Rectal smooth muscle tissue (tissue), 1 donor: Measurements from ENCODE around the gene CCNB1.
"Not testable (repeated sequence)": the region's sequence is repeated elsewhere in the genome, so short reads cannot be mapped to it uniquely, and the experiment has no call there.

ENCODE experiments used
- H3K27ac ChIP-seq: one replicate; pipeline ENCODE4 v1.7.0; 2013; ENCODE audit warnings: low read depth, low read length, inconsistent platforms
- H3K27me3 ChIP-seq: one replicate; pipeline ENCODE4 v1.7.0; 2013; ENCODE audit warnings: low read length; ENCODE audit not compliant: control insufficient read depth, insufficient read depth
- H3K36me3 ChIP-seq: one replicate; pipeline ENCODE4 v1.7.0; 2013; ENCODE audit warnings: low read length; ENCODE audit not compliant: control insufficient read depth, insufficient read depth
- H3K4me1 ChIP-seq: one replicate; pipeline ENCODE4 v1.7.0; 2013; ENCODE audit warnings: low read length; ENCODE audit not compliant: control insufficient read depth, insufficient read depth
- H3K4me3 ChIP-seq: one replicate; pipeline ENCODE4 v1.7.0; 2013; ENCODE audit warnings: low read length
- H3K9ac ChIP-seq: one replicate; pipeline ENCODE4 v1.7.0; 2013; ENCODE audit warnings: low read length

CCNB1 gene

DNA sequence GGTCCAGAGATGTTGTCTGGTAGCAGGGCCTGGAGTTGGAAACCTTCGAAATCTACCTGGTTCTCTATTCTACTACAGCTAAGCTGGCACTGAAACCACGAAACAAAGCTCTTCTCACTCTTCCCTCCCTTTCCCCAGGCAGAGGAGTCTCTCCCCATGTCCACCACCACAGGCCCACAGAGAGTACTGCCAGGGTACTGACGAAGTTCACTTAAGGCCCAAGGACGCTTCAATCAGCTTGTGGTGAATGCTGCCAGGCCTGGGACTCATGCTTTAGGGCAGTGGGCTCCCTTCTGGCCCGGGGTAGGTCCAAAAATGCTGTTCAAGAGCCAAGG lies 17.3 kb upstream of the CCNB1 start:
- H3K9ac ChIP-seq: no peak overlapping the region
- H3K27me3 ChIP-seq: no peaks in the 10 kb centered on the region
- no peaks in the 10 kb centered on the region for H3K4me1 ChIP-seq
- no peaks in the 10 kb centered on the region for H3K36me3 ChIP-seq
- H3K4me3 ChIP-seq: no peak overlapping the region
- no peak overlapping the region for H3K27ac ChIP-seq

DNA sequence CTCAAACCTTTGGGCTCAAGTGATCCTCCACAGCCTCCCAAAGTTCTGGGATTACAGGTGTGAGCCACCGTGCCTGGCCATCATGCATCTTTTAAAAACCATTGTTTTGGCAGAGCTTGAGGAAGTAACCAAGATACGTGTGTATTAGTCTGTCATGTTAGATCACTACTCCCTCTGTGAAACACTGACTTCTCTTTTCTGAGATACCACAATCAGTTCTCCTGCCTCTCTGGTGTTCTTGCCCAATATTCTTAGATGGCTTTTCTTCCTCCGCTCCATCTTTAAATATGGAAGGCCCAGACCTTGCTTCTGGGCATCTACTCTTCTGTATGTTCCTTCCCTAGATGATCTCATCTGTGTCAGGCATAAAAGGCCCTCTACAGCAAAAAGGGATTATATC lies 14.2 kb upstream of the CCNB1 start:
- no peak overlapping the region for H3K27ac ChIP-seq
- H3K27me3 ChIP-seq: no peaks in the 10 kb centered on the region
- no peaks in the 10 kb centered on the region for H3K36me3 ChIP-seq
- H3K4me3 ChIP-seq: no peak overlapping the region
- no peaks in the 10 kb centered on the region for H3K4me1 ChIP-seq
- H3K9ac ChIP-seq: no peak overlapping the region

DNA sequence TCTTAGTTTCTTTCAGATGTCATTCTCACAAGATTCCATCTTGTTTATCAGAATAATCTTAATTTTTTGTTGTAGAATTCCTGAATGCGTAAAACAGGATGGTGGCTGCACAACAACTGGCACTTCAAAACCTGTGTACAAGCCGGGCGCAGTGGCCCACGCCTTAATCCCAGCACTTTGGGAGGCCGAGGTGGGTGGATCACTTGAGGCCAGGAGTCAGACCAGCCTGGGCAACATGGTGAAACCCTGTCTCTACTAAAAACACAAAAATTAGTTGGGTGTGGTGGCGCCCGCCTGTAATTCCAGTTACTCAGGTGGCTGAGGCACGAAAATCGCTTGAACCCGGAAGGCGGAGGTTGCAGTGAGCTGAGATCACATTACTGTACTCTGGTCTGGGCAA lies 10.5 kb upstream of the CCNB1 start:
- Histone ChIP-seq H3K27me3 (no peaks in the 10 kb centered on the region), H3K27ac (no peak overlapping the region), H3K4me1 (no peaks in the 10 kb centered on the region), H3K36me3 (no peaks in the 10 kb centered on the region), H3K4me3 (no peak overlapping the region), H3K9ac (no peak overlapping the region)

DNA sequence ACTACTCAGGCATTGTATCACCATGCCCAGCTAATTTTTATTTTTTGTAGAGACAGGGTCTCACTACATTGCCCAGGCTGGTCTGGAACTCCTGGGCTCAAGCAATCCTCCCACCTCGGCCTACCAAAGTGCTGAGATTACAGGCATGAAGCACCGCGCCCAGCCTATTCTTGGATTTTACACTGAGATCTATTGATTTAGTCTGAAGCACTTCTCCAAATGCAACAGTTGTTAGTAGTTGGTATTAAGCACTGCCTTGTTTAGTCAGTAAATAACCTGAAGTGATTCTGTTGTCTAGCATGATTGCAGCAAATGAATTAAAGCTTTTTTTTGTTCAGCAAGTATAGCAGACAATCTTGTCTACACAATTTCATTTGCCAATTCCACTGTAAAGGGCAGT lies 8.9 kb upstream of the CCNB1 start:
- H3K4me3 ChIP-seq: no peak overlapping the region

DNA sequence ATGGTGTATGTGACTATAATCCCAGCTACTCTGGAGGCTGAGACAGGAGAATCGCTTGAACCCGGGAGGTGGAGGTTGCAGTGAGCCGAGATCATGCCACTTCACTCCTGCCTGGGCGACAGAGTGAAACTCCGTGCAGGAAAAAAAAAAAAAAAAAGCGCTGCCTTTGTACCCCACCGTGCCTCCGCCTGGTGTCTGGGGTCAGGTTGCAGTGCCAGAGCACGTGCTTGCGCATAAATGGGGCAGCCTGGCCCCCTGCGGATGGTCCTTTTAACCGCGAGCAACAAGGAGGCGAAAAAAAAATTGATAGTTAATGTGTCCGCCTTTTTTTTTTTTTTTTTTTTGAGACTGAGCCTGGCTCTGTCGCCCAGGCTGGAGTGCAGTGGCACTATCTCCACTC lies 6.3 kb upstream of the CCNB1 start:
- no peaks in the 10 kb centered on the region for H3K27me3 ChIP-seq
- no peak overlapping the region for H3K27ac ChIP-seq
- H3K4me3 ChIP-seq: no peak overlapping the region
- no peaks in the 10 kb centered on the region for H3K4me1 ChIP-seq
- H3K36me3 ChIP-seq: no peaks in the 10 kb centered on the region
- no peak overlapping the region for H3K9ac ChIP-seq

More for the DNA sequence above, 8.9 kb upstream of the CCNB1 start:
- no peaks in the 10 kb centered on the region for H3K27me3 ChIP-seq
- no peak overlapping the region for H3K27ac ChIP-seq
- H3K36me3 ChIP-seq: no peaks in the 10 kb centered on the region
- no peaks in the 10 kb centered on the region for H3K4me1 ChIP-seq
- no peak overlapping the region for H3K9ac ChIP-seq

DNA sequence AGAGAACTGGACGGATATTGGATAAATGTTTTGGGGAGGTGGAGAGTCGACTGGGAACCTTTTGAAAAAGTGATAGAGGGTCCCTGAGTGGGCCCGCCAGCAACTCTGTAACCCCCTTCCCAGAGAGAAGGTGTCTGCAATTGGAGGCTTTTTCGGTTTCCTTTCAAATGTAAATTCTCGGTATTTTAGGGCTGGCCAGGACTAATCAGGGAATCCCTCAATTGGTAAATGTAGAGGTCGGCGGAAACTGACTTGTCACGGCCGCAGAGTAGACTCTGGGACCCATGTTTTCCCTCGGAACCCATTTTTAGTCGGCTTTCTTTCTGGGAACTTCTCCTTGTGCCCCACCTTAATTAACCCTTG lies 524 bp downstream of the CCNB1 start:
- Histone ChIP-seq H3K27me3 (no peaks in the 10 kb centered on the region), H3K4me3 (peak overlapping the region; percentile 95), H3K9ac (peak overlapping the region; percentile 62), H3K36me3 (peaks cover 2% of the 10 kb centered on the region), H3K27ac (no peak overlapping the region), H3K4me1 (peaks cover 3% of the 10 kb centered on the region)

DNA sequence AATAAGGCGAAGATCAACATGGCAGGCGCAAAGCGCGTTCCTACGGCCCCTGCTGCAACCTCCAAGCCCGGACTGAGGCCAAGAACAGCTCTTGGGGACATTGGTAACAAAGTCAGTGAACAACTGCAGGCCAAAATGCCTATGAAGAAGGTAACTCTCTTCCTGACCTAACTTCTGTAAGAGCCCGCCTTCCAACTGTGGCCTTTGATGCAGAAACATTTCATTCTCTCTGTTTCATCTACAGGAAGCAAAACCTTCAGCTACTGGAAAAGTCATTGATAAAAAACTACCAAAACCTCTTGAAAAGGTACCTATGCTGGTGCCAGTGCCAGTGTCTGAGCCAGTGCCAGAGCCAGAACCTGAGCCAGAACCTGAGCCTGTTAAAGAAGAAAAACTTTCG lies 979 bp downstream of the CCNB1 start:
- Histone ChIP-seq H3K9ac (no peak overlapping the region), H3K4me1 (peaks cover 3% of the 10 kb centered on the region), H3K27me3 (no peaks in the 10 kb centered on the region), H3K27ac (no peak overlapping the region), H3K4me3 (peak overlapping the region; percentile 95), H3K36me3 (peaks cover 2% of the 10 kb centered on the region)

DNA sequence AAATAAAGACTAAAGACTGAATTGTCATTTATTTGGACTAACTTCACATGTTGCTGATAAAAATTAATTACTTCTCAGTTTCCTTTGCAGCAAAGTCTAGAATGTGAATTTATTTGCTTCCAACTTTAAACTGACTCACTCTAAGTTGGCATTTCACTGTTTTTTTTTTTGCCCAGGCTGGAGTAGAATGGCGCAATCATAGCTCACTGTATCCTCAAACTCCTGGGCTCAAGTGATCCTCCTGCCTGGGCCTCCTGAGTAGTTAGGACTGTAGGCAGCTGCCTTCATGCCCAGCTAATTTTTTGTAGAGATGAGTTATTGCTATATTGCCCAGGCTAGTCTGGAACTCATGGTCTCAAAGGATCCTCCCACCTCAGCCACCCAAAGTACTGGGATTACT lies 3.5 kb downstream of the CCNB1 start:
- Histone ChIP-seq H3K4me1 (peaks cover 3% of the 10 kb centered on the region), H3K4me3 (no peak overlapping the region), H3K27me3 (no peaks in the 10 kb centered on the region), H3K9ac (no peak overlapping the region), H3K36me3 (peaks cover 2% of the 10 kb centered on the region), H3K27ac (no peak overlapping the region)

DNA sequence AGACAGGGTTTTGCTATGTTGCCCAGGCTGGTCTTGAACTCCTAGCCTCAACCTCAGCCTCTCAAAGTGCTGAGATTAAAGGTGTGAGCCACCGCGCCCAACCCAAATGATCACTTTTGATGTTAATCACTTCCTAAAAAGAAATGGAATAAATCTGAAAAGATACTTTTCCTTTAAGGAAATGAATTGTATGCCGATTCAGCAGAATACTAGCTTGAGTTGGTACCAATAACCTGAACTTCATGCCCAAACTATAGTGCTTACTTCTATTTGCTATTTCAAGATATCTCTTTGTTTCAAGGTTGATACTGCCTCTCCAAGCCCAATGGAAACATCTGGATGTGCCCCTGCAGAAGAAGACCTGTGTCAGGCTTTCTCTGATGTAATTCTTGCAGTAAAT lies 4.0 kb downstream of the CCNB1 start:
- Histone ChIP-seq H3K27ac (no peak overlapping the region), H3K4me1 (peaks cover 3% of the 10 kb centered on the region), H3K4me3 (no peak overlapping the region), H3K36me3 (peaks cover 2% of the 10 kb centered on the region), H3K9ac (no peak overlapping the region), H3K27me3 (no peaks in the 10 kb centered on the region)

DNA sequence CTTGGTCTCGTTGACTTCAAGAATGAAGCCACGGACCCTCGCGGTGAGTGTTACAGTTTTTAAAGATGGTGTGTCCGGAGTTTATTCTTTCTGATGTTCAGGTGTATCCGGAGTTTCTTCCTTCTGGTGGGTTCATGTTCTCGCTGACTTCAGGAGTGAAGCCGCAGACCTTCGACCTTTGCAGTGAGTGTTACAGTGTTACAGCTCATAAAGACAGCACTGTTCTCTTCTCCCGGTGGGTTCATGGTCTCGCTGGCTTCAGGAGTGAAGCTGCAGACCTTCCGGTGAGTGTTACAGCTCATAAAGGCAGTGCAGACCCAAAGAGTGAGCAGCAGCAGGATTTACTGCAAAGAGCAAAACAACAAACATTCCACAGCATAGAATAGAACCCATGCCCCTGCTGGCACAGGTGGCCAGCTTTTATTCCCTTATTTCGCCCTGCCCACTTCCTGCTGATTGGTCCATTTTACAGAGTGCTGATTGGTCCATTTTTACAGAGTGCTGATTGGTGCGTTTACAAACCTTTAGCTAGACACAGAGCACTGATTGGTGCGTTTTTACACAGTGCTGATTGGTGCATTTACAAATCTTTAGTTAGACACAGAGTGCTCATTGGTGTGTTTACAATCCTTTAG lies 14.8 kb downstream of the CCNB1 start:
- not testable (repeated sequence) for H3K4me3 ChIP-seq, H3K9ac ChIP-seq, H3K27me3 ChIP-seq, H3K4me1 ChIP-seq, H3K27ac ChIP-seq, H3K36me3 ChIP-seq

DNA sequence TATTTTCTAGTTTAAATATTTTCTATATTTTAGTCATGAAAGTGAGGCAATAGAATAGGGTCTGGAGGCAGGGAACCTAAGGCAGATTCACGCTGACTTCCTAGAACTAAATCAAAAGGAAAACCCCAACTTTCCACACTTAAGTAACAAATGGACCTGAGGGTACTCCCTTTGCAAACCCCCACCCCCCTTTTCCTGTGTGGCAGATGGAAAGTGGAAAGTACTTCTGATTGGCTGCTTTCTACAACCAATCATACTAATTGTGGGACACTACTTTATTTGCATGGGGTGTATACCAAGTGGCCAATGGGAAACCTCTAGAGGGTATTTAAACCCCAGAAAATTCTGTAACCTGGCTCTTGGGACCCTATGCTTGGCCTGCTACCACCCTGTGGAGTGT lies 17.7 kb downstream of the CCNB1 start:
- Histone ChIP-seq H3K9ac (no peak overlapping the region), H3K27ac (no peak overlapping the region), H3K4me1 (peaks cover 2% of the 10 kb centered on the region), H3K36me3 (no peaks in the 10 kb centered on the region), H3K4me3 (no peak overlapping the region), H3K27me3 (no peaks in the 10 kb centered on the region)

DNA sequence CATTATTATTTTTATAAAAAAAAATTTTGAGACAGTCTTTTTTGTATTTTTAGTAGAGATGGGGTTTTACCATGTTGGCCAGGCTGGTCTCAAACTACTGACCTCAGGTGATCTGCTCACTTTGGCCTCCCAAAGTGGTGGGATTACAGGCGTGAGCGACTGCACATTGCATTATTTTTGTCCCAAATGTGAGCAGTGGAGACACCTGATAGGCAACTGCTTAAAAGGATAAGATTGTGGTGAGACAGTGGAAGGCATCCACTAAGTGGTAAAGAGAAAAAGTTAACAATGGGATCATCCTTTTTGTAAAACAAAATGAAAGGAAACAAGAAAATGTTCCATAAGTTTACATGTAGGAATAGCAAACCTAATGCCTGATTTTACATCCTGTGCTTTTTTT lies 20.4 kb downstream of the CCNB1 start:
- Histone ChIP-seq H3K9ac (no peak overlapping the region), H3K27me3 (no peaks in the 10 kb centered on the region), H3K36me3 (no peaks in the 10 kb centered on the region), H3K4me1 (peaks cover 7% of the 10 kb centered on the region), H3K27ac (no peak overlapping the region), H3K4me3 (no peak overlapping the region)

DNA sequence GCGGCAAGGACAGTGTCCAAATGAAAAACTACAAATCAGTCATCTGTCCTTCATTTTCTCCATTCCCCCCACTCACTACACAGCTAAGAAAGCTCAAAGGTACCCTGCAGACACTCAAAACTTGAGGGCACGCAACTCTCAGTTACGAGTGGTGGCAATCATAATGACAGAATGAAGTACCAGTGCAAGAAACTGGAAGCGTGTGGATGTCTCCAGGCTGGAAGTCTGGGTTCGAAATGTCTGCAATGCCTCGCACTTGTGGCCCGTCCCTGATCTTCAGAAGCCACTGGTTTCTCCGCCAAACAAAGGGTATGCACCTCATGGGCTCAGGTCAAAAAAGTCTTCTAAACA lies 21.8 kb downstream of the CCNB1 start:
- Histone ChIP-seq H3K4me1 (peaks cover 7% of the 10 kb centered on the region), H3K9ac (peak overlapping the region; percentile 29), H3K4me3 (peak overlapping the region; percentile 94), H3K27ac (peak overlapping the region; percentile 16), H3K36me3 (no peaks in the 10 kb centered on the region), H3K27me3 (no peaks in the 10 kb centered on the region)
